ENCODE results near the gene PIK3C2A. TPM values are rescaled to one million over a fixed set of nuclear protein-coding genes. Genes with fewer than 3 reads are reported as not detected.
A peak's percentile ranks its signal among the peaks of the same experiment; 100 is the strongest.

Gene PIK3C2A
- total and polyA plus RNA-seq, 2 of the 13 experiments (the other 11 are each of a cell fraction or from before 2014, with no cell fraction given): 27.5 to 49.9 TPM

GRCh38 chr11:17164361-17165246 lies 43.2 kb downstream of the PIK3C2A start (continued):
- TF ChIP-seq FOSL2 (CRISPR knock-in tag; IDR thresholded peaks at IDR 0.05) (peak; percentile 27; the same call in 1 of the 2 replicates), CEBPG (CRISPR knock-in tag; IDR thresholded peaks at IDR 0.05) (peak; percentile 91), DMTF1 (CRISPR knock-in tag; IDR thresholded peaks at IDR 0.05) (no peak), TFAP4 (IDR thresholded peaks at IDR 0.05; ENCODE audit: borderline replicate concordance, low read depth) (peak; percentile 33; the same call in 1 of the 2 replicates), ZNF547 (CRISPR knock-in tag; IDR thresholded peaks at IDR 0.05) (no peak), ZNF605 (CRISPR knock-in tag; IDR thresholded peaks at IDR 0.05) (no peak), ZNF792 (CRISPR knock-in tag; IDR thresholded peaks at IDR 0.05) (no peak), JUN (CRISPR knock-in tag; IDR thresholded peaks at IDR 0.05) (no peak), MAX (IDR thresholded peaks at IDR 0.05) (peak; percentile 31; the same call in 1 of the 2 replicates), KAT8 (CRISPR knock-in tag; IDR thresholded peaks at IDR 0.05) (peak; percentile 41; the same call in 1 of the 2 replicates), SNAPC2 (CRISPR knock-in tag; IDR thresholded peaks at IDR 0.05) (no peak), ZFP90 (CRISPR knock-in tag; IDR thresholded peaks at IDR 0.05; ENCODE audit: borderline replicate concordance) (no peak), ZNF777 (CRISPR knock-in tag; IDR thresholded peaks at IDR 0.05) (no peak), ZNF562 (CRISPR knock-in tag; IDR thresholded peaks at IDR 0.05; ENCODE audit: borderline replicate concordance) (no peak), FOXP4 (CRISPR knock-in tag; IDR thresholded peaks at IDR 0.05) (no peak), ZNF552 (CRISPR knock-in tag; IDR thresholded peaks at IDR 0.05; ENCODE audit: borderline replicate concordance) (no peak), ZNF788 (CRISPR knock-in tag; IDR thresholded peaks at IDR 0.05; ENCODE audit: borderline replicate concordance) (no peak), POGZ (CRISPR knock-in tag; IDR thresholded peaks at IDR 0.05) (no peak; the same call in 1 of the 2 replicates), SAFB2 (CRISPR knock-in tag; IDR thresholded peaks at IDR 0.05; ENCODE audit: borderline replicate concordance, low read depth) (no peak), SOX13 (IDR thresholded peaks at IDR 0.05) (no peak), SOX13 (CRISPR knock-in tag; conservative IDR thresholded peaks at IDR 0.05 in 1 of 2, IDR thresholded peaks at IDR 0.05 in 1 of 2) (peak in 1 of 2 experiments; percentile 38; a peak in 1 of 4 replicates), ZNF83 (CRISPR knock-in tag; IDR thresholded peaks at IDR 0.05; ENCODE audit: borderline replicate concordance) (no peak), ELF3 (CRISPR knock-in tag; IDR thresholded peaks at IDR 0.05) (peak; percentile 45; the same call in 1 of the 2 replicates)
- TF ChIP-seq, protein P1, sequence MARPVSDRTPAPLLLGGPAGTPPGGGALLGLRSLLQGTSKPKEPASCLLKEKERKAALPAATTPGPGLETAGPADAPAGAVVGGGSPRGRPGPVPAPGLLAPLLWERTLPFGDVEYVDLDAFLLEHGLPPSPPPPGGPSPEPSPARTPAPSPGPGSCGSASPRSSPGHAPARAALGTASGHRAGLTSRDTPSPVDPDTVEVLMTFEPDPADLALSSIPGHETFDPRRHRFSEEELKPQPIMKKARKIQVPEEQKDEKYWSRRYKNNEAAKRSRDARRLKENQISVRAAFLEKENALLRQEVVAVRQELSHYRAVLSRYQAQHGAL (CRISPR knock-in tag; IDR thresholded peaks at IDR 0.05; ENCODE audit: not compliant biosample characterization): no peak

Data from HepG2 (cell line).